HG03103 (cell line): Measurements from ENCODE around the gene SHROOM3.

Source experiments
- ATAC-seq: cut with Tn5 transposase; IDR thresholded peaks from one replicate; pipeline ENCODE4 v1.9.1; 2021; ENCODE audit warnings: low read depth; ENCODE audit not compliant: unreplicated experiment

Gene SHROOM3

GRCh38 chr4:76649086-76649485 is 214.1 kb downstream of the SHROOM3 start:
- no peak for ATAC-seq

DNA sequence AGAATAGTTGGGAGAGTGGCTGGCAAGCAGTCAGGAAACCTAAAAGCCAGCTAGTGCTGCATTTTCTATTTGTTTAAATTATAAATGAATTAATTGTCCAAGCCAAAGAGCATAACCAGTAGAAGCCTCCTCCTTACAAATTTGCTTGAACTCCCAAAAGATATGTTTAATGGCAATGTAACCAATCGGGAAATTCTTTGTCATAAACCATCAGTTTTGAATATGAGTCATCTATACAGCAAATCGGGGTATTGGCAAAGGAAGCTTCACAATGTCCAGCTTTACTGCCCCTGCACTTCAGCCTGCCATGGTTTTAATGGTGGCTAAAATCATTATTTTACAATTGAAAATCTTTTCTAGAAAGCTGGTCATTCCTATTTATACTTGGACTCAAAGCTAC is 216.6 kb downstream of the SHROOM3 start:
- no peak for ATAC-seq

- no peak for ATAC-seq
Measured at GRCh38 chr4:76652389-76652788, 217.4 kb downstream of the SHROOM3 start.

- no peak for ATAC-seq
Measured at GRCh38 chr4:76654084-76654483, 219.1 kb downstream of the SHROOM3 start.

- no peak for ATAC-seq
Measured at GRCh38 chr4:76654791-76655190, 219.8 kb downstream of the SHROOM3 start.

DNA sequence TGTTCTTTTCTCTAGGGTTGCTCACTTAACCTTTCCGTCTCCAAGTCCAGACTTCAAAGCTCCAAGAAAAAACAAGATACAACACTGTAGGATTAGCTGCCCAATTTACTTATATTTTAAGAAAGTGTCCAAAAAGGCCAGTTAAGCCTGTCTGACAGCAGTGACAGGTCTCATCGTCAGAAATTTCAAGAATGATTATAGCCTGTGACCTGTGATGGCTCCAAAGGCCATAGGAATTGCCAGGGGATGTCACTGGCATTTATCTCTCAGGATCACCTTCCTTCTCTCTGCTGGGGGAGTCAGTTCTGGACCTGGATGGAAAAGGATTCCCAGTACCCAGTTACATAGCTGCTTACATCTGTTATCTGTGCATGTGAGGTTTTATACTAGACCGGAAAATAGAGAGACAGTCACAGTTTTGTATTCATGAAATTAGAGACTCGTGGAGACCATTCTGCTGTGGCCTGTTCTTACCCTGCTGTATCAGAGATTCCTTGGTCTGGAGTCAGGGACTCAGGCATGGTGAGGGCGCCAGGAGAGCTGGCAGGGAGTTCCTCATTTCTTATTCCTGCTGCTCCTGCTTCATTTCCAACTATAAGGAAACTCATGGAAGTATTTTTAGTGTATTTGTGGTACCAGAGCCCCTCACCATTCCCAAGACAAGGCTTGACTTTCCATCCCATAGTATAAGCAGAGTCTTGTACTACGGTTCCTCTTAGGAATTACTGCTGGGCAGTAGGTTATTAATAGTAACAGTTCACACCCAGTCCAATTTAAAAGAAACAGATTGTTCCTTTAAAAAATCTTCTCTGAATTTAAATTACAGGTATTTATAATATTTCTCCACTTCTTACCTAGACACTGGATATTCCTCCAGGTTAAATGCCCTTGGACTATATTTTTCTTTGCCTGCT is 220.8 kb downstream of the SHROOM3 start:
- no peak for ATAC-seq

- no peak for ATAC-seq
Measured at GRCh38 chr4:76657443-76657842, 222.4 kb downstream of the SHROOM3 start.

DNA sequence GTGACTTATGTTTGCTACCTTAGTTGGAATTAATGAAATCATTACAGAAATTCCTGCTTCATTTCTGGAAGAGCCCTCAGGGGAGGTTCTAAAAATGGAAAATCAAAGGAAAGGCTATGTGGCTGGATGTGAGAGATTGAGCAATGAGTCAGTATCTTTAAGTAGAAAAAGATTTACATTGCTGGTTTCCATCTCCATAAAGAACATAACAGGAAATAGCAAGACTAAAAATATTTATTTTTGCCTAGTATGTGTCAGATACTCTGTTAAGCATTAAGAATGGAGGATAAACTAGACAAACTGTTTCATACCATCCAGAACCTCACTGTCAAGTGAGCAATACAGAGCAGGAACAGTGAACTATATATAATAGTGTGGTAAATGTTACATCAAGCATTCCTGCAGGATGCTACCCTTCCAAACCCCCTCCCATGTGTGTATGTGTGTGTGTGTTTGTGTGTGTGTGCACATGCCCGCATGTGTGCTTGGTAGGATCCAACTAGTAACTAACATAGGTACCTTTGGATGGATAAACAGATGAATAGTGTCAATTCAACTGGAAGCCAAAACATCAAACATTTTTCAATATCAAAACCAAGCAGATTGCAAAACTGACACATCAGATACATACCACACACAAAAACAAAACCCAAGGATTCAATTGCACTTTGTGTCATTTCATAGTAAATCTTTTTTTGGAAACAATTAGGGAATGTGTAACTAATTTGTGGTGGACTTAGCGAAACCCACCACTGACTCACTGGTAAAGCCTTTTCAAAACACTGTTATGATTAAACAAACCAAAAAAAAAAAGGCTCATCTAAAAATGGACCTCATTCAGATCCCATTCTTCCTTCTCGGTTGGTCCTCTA is 223.4 kb downstream of the SHROOM3 start:
- ATAC-seq = no peak

DNA sequence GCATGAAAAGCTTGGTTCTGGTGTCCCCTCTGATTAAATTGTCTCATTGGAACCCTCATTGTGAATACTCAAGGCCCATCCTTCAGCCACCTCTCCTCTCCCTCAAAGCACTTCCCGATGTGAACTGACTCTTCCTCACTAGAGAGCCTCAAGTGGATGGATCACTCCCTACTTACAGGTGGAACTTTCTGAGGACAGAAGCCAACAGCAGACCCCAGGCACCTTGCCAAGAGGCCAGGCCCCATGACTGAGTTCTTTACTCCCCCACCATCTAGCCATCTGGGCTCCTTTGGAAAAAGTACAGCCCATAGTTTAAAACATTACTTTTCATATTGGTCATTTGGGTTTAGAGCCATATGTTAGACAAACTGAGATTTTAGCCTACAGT is 224.1 kb downstream of the SHROOM3 start:
- no peak for ATAC-seq

DNA sequence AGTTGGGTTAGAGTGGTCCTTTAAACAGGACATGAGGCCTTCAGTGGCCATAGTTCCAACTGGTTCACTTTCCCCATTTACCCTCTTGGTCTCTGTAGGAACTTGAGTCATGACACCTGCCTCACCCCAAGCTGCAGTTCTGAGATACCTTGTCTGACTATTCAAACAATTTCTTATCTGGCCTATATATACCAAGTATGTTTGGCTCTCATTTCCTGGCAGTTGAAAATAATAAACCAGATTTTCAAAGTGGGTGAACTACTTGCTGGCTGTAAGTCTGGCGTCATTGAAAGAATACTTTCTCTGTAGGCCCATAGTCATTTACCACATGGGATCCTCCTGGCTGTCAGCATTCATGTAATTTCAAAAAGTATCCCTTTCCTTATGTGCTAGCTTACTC is 228.8 kb downstream of the SHROOM3 start:
- ATAC-seq = no peak

DNA sequence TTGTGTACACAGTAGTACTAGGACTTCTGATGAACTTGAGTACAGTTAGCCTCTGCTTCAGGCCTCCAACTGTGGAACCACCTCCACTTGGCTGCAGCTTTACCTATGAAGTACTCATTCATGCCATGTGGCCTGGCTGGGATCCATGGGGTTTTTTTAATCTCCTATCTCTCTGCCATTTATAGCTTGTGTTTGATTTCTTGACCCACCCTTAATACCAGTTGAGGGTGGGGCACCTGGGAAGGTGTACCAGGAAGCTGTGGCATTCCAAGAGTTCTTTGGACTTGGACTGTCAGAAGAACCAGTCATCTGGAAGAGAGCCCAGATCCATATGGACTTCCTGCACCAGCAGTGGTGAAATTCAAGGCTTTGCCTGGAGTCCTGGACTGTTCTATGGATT is 230.1 kb downstream of the SHROOM3 start:
- no peak for ATAC-seq

GRCh38 chr4:76665721-76666120 is 230.7 kb downstream of the SHROOM3 start:
- no peak for ATAC-seq

- no peak for ATAC-seq
Measured at GRCh38 chr4:76666944-76667532, 232.0 kb downstream of the SHROOM3 start.

- no peak for ATAC-seq
Measured at GRCh38 chr4:76670631-76671030, 235.6 kb downstream of the SHROOM3 start.

DNA sequence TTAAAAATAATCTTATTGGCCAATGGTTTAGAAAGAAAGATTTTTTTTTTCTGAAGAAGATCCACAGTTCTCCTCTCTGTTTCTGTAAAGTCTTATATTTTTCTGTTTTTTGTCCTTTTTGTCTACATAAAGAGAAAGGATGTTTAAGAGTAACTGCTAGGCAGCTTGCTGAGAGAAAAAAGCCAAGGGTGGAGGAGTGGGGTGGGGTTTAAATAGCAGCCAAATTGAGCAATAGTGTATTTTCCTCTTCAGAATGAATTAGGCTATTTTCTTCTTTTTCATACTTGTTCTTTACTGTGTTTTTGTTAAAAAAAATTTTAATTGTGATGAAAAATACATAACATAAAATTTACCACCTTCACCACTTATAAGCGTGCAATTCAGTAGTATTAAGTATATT is 238.3 kb downstream of the SHROOM3 start:
- ATAC-seq = no peak

- ATAC-seq = no peak
Measured at GRCh38 chr4:76674983-76675382, 240.0 kb downstream of the SHROOM3 start.

DNA sequence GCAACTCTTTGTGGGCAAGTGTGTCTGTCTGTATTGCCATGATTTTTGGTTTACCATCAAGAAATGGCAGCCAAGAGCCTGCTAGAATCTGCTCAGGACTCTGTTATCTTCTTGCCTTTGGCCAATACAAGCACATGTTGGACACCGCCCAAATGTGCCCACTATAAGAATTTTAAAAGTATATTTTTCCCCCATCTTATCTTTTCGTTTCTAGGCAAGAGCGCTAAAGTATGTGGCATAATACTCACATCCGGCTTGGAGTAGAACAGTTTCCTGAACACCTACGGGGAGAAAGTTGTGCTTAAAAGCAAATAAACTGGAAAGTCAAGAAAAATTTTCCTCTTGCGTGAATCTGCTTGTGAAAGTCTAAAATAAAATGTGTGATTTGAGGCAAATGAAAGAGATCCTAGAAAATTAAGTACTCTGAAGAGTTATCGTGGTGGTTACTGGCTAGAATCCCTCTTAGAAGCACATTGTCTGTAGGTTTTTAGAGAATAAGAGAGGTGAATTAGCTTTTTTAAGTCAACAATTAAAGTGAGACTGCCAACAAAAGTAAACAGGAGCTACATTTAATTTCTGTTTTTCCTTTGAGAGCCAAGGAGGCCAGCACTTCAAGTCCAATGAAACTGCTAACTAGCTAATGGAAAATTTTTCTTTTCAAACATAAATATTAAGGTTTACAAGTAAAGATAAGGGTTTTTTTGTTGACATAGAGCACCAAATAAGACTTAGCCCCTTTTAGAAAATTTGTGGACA is 242.7 kb downstream of the SHROOM3 start:
- ATAC-seq = no peak

DNA sequence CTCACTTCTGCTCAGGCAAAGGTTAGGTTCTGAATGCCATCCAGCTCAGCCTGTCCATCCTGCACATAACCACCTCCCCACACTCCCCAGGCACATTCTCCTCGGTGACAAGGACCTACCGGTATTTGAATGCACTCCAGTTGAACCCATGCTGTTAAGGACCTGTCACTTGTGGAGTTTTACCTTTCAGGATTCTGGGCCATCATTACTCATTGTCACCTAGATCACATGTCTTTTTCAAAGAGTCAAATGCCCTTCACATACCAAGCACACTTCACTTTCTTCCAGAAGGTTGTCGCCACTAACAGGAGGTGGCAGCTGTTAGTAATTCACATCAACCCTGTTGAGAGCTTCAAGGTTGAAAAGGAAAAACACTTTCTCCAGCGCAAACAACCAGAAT is 244.7 kb downstream of the SHROOM3 start:
- ATAC-seq = no peak

GRCh38 chr4:76680952-76681351 is 245.9 kb downstream of the SHROOM3 start:
- ATAC-seq = no peak

- ATAC-seq = no peak
Measured at GRCh38 chr4:76681996-76682395, 247.0 kb downstream of the SHROOM3 start.
